Gastroesophageal sphincter (tissue), 3 donors: ENCODE results near the gene DYNLT5.

ENCODE experiments used
- CTCF ChIP-seq, 4 experiments: fragments of 200-600 bp in 2 of 4; fragments of 450-650 bp in 2 of 4; sonication (generic) in 1 of 4; IDR thresholded peaks; one replicate each; pipeline ENCODE4 v1.5.1; 2017 to 2019; ENCODE audit warnings: antibody characterized with exemption in 4 of 4, mild to moderate bottlenecking in 2 of 4, moderate library complexity in 2 of 4
- EP300 ChIP-seq: sonication (generic); formaldehyde crosslinking; IDR thresholded peaks from one replicate; pipeline ENCODE4 v1.6.1; 2017; ENCODE audit warnings: antibody characterized with exemption, mild to moderate bottlenecking
- POLR2A ChIP-seq, 2 donors: fragments of 450-650 bp; IDR thresholded peaks; one replicate each; pipeline ENCODE4 v1.6.1; 2017; ENCODE audit warnings: antibody characterized with exemption in 2 of 2, mild to moderate bottlenecking in 2 of 2, moderate library complexity in 1 of 2

GRCh38 chr1:66809245-66809644, 57.0 kb downstream of the DYNLT5 start:
- TF ChIP-seq CTCF (IDR thresholded peaks at IDR 0.05) (no peak), EP300 (no peak), POLR2A (IDR thresholded peaks at IDR 0.05) (no peak)
